HEK293 (cell line): Measurements from ENCODE around the gene DFFA.

ENCODE experiments used
- CTCF ChIA-PET: fragments of 350-600 bp; formaldehyde crosslinking; extraction: SDS; loops from one replicate; lab custom pipeline; 2021; ENCODE audit warnings: antibody characterized with exemption; lab: Yijun Ruan, JAX
- POLR2A ChIA-PET: fragments of 300-600 bp; formaldehyde crosslinking; extraction: SDS; loops from one replicate; lab custom pipeline; 2020; ENCODE audit warnings: antibody characterized with exemption, inconsistent platforms; lab: Yijun Ruan, JAX
- H3K27ac ChIP-seq: fragments of 200-500 bp; sonication (Bioruptor generic); 2 replicates; pipeline ENCODE4 v1.5.1; 2014; ENCODE audit warnings: low read depth, low read length, control low read depth, inconsistent platforms; ENCODE audit errors: extremely low read depth
- H3K36me3 ChIP-seq, 2 experiments: fragments of 200-500 bp in 1 of 2; sonication (Bioruptor generic) in 1 of 2; 1 replicate in 1 of 2; 2 replicates in 1 of 2; pipeline ENCODE4 v1.5.1; 2014 to 2017; ENCODE audit warnings: inconsistent platforms in 2 of 2, low read length in 2 of 2; ENCODE audit not compliant: control insufficient read depth in 2 of 2, insufficient read depth in 1 of 2
- H3K4me1 ChIP-seq: fragments of 200-500 bp; sonication (Bioruptor generic); 2 replicates; pipeline ENCODE4 v1.5.1; 2014; ENCODE audit warnings: mild to moderate bottlenecking, low read length, inconsistent platforms; ENCODE audit not compliant: control insufficient read depth, insufficient read depth
- H3K4me3 ChIP-seq: 2 replicates; pipeline ENCODE4 v1.5.1; 2011; ENCODE audit warnings: low read depth, mild to moderate bottlenecking, control low read depth, low read length, moderate library complexity
- H3K9me3 ChIP-seq: fragments of 200-500 bp; sonication (Bioruptor generic); 2 replicates; pipeline ENCODE4 v1.5.1; 2014; ENCODE audit warnings: low read depth, low read length, inconsistent platforms; ENCODE audit not compliant: control insufficient read depth, insufficient read depth
- BCL11A ChIP-seq: fragments of 450-650 bp; formaldehyde crosslinking; IDR thresholded peaks from 2 replicates; pipeline ENCODE4 v1.5.1; 2016; ENCODE audit warnings: low read depth, missing biosample characterization, missing genetic modification characterization
- EGR2 ChIP-seq: fragments of 450-650 bp; formaldehyde crosslinking; IDR thresholded peaks from 2 replicates; pipeline ENCODE4 v1.5.1; 2016; ENCODE audit warnings: low read depth, missing biosample characterization, missing genetic modification characterization
- ELK4 ChIP-seq: IDR thresholded peaks from 2 replicates; pipeline ENCODE4 v1.6.1; 2011; ENCODE audit warnings: mild to moderate bottlenecking, low read depth, low read length, borderline replicate concordance
- GLI4 ChIP-seq: fragments of 450-650 bp; formaldehyde crosslinking; IDR thresholded peaks from 2 replicates; pipeline ENCODE4 v1.5.1; 2016; ENCODE audit warnings: missing biosample characterization, missing genetic modification characterization
- GLIS2 ChIP-seq: fragments of 450-650 bp; formaldehyde crosslinking; IDR thresholded peaks from 2 replicates; pipeline ENCODE4 v1.5.1; 2016; ENCODE audit warnings: missing biosample characterization, missing genetic modification characterization
- HIC1 ChIP-seq: fragments of 450-650 bp; formaldehyde crosslinking; IDR thresholded peaks from 2 replicates; pipeline ENCODE4 v1.5.1; 2016; ENCODE audit warnings: missing biosample characterization, missing genetic modification characterization
- IKZF3 ChIP-seq: fragments of 450-650 bp; IDR thresholded peaks from 2 replicates; pipeline ENCODE4 v1.5.0; 2018; ENCODE audit warnings: missing biosample characterization, mild to moderate bottlenecking, missing genetic modification characterization, moderate library complexity
- MYNN ChIP-seq: fragments of 450-650 bp; formaldehyde crosslinking; IDR thresholded peaks from 2 replicates; pipeline ENCODE4 v1.5.1; 2016; ENCODE audit warnings: missing biosample characterization, missing genetic modification characterization, borderline replicate concordance
- OSR2 ChIP-seq: fragments of 450-650 bp; formaldehyde crosslinking; IDR thresholded peaks from 2 replicates; pipeline ENCODE4 v1.5.1; 2016; ENCODE audit warnings: missing biosample characterization, missing genetic modification characterization
- PRDM1 ChIP-seq: fragments of 450-650 bp; formaldehyde crosslinking; IDR thresholded peaks from 2 replicates; pipeline ENCODE4; 2016; ENCODE audit warnings: missing biosample characterization, missing genetic modification characterization
- SCRT2 ChIP-seq: fragments of 450-650 bp; formaldehyde crosslinking; IDR thresholded peaks from 2 replicates; pipeline ENCODE4 v1.5.1; 2016; ENCODE audit warnings: missing biosample characterization, missing genetic modification characterization
- ZBTB17 ChIP-seq: fragments of 450-650 bp; formaldehyde crosslinking; IDR thresholded peaks from 2 replicates; pipeline ENCODE4 v1.5.1; 2016; ENCODE audit warnings: missing biosample characterization, missing genetic modification characterization
- ZNF138 ChIP-seq: fragments of 450-650 bp; formaldehyde crosslinking; IDR thresholded peaks from 2 replicates; pipeline ENCODE4 v1.5.1; 2016; ENCODE audit warnings: missing biosample characterization, missing genetic modification characterization, borderline replicate concordance
- ZNF2 ChIP-seq: fragments of 450-650 bp; formaldehyde crosslinking; IDR thresholded peaks from 2 replicates; pipeline ENCODE4 v1.5.1; 2016; ENCODE audit warnings: missing biosample characterization, missing genetic modification characterization
- ZNF248 ChIP-seq: fragments of 450-650 bp; formaldehyde crosslinking; IDR thresholded peaks from 2 replicates; pipeline ENCODE4 v1.5.1; 2017; ENCODE audit warnings: missing biosample characterization, missing genetic modification characterization
- ZNF292 ChIP-seq: fragments of 450-650 bp; formaldehyde crosslinking; IDR thresholded peaks from 2 replicates; pipeline ENCODE4 v1.5.1; 2016; ENCODE audit warnings: low read depth, missing biosample characterization, missing genetic modification characterization, borderline replicate concordance
- ZNF335 ChIP-seq: fragments of 450-650 bp; formaldehyde crosslinking; conservative IDR thresholded peaks from 2 replicates; pipeline ENCODE4 v1.5.1; 2016; ENCODE audit warnings: missing biosample characterization, missing genetic modification characterization
- ZNF426 ChIP-seq: fragments of 450-650 bp; formaldehyde crosslinking; IDR thresholded peaks from 2 replicates; pipeline ENCODE4 v1.5.1; 2017; ENCODE audit warnings: missing biosample characterization, missing genetic modification characterization, mild to moderate bottlenecking, inconsistent platforms, moderate library complexity
- ZNF48 ChIP-seq: fragments of 450-650 bp; formaldehyde crosslinking; IDR thresholded peaks from 2 replicates; pipeline ENCODE4 v1.5.1; 2016; ENCODE audit warnings: missing biosample characterization, missing genetic modification characterization
- ZNF544 ChIP-seq: fragments of 450-650 bp; formaldehyde crosslinking; IDR thresholded peaks from 2 replicates; pipeline ENCODE4 v1.5.0; 2017; ENCODE audit warnings: missing biosample characterization, missing genetic modification characterization
- ZNF549 ChIP-seq: fragments of 450-650 bp; IDR thresholded peaks from 2 replicates; pipeline ENCODE4 v1.5.1; 2018; ENCODE audit warnings: missing biosample characterization, missing genetic modification characterization, mild to moderate bottlenecking, inconsistent platforms, moderate library complexity
- ZNF580 ChIP-seq: fragments of 450-650 bp; formaldehyde crosslinking; IDR thresholded peaks from 2 replicates; pipeline ENCODE4 v1.5.1; 2016; ENCODE audit warnings: missing biosample characterization, missing genetic modification characterization
- ZNF596 ChIP-seq: fragments of 450-650 bp; IDR thresholded peaks from 2 replicates; pipeline ENCODE4 v1.5.0; 2018; ENCODE audit warnings: missing biosample characterization, mild to moderate bottlenecking, missing genetic modification characterization, moderate library complexity
- ZNF623 ChIP-seq: fragments of 450-650 bp; formaldehyde crosslinking; IDR thresholded peaks from 2 replicates; pipeline ENCODE4 v1.5.1; 2016; ENCODE audit warnings: missing biosample characterization, missing genetic modification characterization
- ZNF654 ChIP-seq: fragments of 450-650 bp; formaldehyde crosslinking; IDR thresholded peaks from 2 replicates; pipeline ENCODE4 v1.5.1; 2016; ENCODE audit warnings: low read depth, missing biosample characterization, missing genetic modification characterization
- ZNF768 ChIP-seq: fragments of 450-650 bp; formaldehyde crosslinking; IDR thresholded peaks from 2 replicates; pipeline ENCODE4 v1.5.1; 2018; ENCODE audit warnings: missing biosample characterization, mild to moderate bottlenecking, missing genetic modification characterization
- ZNF777 ChIP-seq: fragments of 450-650 bp; formaldehyde crosslinking; IDR thresholded peaks from 2 replicates; pipeline ENCODE4 v1.5.1; 2017; ENCODE audit warnings: missing biosample characterization, missing genetic modification characterization, borderline replicate concordance
- TF ChIP-seq, protein P1 (sequence below): fragments of 450-650 bp; formaldehyde crosslinking; IDR thresholded peaks from 2 replicates; pipeline ENCODE4 v1.5.1; 2016; ENCODE audit warnings: missing biosample characterization, missing genetic modification characterization
- TF ChIP-seq, protein P2 (sequence below): fragments of 450-650 bp; formaldehyde crosslinking; IDR thresholded peaks from 2 replicates; pipeline ENCODE4 v1.5.1; 2017; ENCODE audit warnings: missing biosample characterization, missing genetic modification characterization

DFFA gene

DNA sequence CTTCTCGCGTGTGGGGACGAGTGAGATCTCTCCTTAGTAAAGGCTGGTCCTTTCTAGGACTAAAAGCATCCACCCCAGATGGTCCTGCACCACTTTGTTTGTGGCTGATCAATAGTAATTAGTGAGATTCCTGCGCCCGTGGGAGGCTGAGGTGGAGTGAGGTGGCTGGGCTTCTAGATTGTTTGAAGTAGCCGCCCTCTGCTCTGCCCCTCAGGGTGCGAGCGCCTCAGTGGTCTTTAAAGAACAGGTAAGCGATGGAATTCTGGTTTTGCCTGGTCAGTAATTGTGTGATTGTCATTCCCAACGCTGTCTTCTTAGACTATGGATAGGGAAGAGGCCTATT is 23.1 kb upstream of the DFFA start:
- no peak for TF ChIP-seq EGR2 (tag by site-specific recombination)
- no peak for TF ChIP-seq ZNF248
- TF ChIP-seq ZNF623 (tag by site-specific recombination) = no peak
- TF ChIP-seq SCRT2 (tag by site-specific recombination) = no peak
- TF ChIP-seq ELK4 = no peak
- no peak for TF ChIP-seq ZNF549 (tag by site-specific recombination)
- no peak for TF ChIP-seq BCL11A (tag by site-specific recombination)
- no peak for TF ChIP-seq GLIS2 (tag by site-specific recombination)
- TF ChIP-seq ZNF596 (tag by site-specific recombination) = no peak
- no peak for TF ChIP-seq ZNF48 (tag by site-specific recombination)
- no peak for TF ChIP-seq PRDM1 (tag by site-specific recombination)
- TF ChIP-seq ZNF426 (tag by site-specific recombination) = no peak
- TF ChIP-seq, all 188 proteins: peak for 0
- POLR2A ChIA-PET = interaction anchor here (0.6 to 0.9 kb wide), 3 partner anchors 41 to 1443 kb away, joined by 3 read pairs; partner anchors contain the start of gene CENPS
- H3K4me1 ChIP-seq = no peaks in the 10 kb centered on the region
- CTCF ChIA-PET = interaction anchor here (0.6 to 9.8 kb wide), 15 partner anchors 8 to 449 kb away, joined by 3 to 148 read pairs (median 5); partner anchors contain the start of gene CENPS
- no peaks in the 10 kb centered on the region for H3K9me3 ChIP-seq
- no peak overlapping the region for H3K27ac ChIP-seq
- no peak overlapping the region for H3K4me3 ChIP-seq
- peaks cover 0 to 25% of the 10 kb centered on the region in 2 experiments; a peak in 1 of 3 replicates for H3K36me3 ChIP-seq

- H3K9me3 ChIP-seq = no peaks in the 10 kb centered on the region
- ChIA-PET CTCF (interaction anchor here (0.6 to 9.8 kb wide), 33 partner anchors 9 to 696 kb away, joined by 3 to 148 read pairs (median 4); partner anchors contain the start of genes CENPS and CORT), POLR2A (interaction anchor here (0.6 to 1.0 kb wide), 3 partner anchors 40 to 96 kb away, joined by 3 read pairs; partner anchors contain the start of genes CENPS and PGD)
- peaks cover 0 to 25% of the 10 kb centered on the region in 2 experiments; a peak in 1 of 3 replicates for H3K36me3 ChIP-seq
- no peaks in the 10 kb centered on the region; the same call in 1 of the 2 replicates for H3K4me1 ChIP-seq
- no peak overlapping the region for H3K4me3 ChIP-seq
- H3K27ac ChIP-seq = no peak overlapping the region
- TF ChIP-seq ZNF777 (tag by site-specific recombination) (no peak), GLI4 (no peak), ZNF544 (tag by site-specific recombination) (no peak), ZNF292 (tag by site-specific recombination) (no peak), HIC1 (tag by site-specific recombination) (no peak), OSR2 (tag by site-specific recombination) (no peak), ZNF580 (tag by site-specific recombination) (no peak), ZNF138 (tag by site-specific recombination) (no peak), ZNF654 (tag by site-specific recombination) (peak; percentile 72), ZNF335 (tag by site-specific recombination) (no peak; the same call in 1 of the 2 replicates), PRDM1 (tag by site-specific recombination) (peak; percentile 48; the same call in 1 of the 2 replicates), ZBTB17 (peak; percentile 35; the same call in 1 of the 2 replicates), ZNF2 (tag by site-specific recombination) (peak; percentile 36; the same call in 1 of the 2 replicates), MYNN (no peak), ZNF768 (tag by site-specific recombination) (no peak), IKZF3 (tag by site-specific recombination) (no peak)
- TF ChIP-seq, protein P1, sequence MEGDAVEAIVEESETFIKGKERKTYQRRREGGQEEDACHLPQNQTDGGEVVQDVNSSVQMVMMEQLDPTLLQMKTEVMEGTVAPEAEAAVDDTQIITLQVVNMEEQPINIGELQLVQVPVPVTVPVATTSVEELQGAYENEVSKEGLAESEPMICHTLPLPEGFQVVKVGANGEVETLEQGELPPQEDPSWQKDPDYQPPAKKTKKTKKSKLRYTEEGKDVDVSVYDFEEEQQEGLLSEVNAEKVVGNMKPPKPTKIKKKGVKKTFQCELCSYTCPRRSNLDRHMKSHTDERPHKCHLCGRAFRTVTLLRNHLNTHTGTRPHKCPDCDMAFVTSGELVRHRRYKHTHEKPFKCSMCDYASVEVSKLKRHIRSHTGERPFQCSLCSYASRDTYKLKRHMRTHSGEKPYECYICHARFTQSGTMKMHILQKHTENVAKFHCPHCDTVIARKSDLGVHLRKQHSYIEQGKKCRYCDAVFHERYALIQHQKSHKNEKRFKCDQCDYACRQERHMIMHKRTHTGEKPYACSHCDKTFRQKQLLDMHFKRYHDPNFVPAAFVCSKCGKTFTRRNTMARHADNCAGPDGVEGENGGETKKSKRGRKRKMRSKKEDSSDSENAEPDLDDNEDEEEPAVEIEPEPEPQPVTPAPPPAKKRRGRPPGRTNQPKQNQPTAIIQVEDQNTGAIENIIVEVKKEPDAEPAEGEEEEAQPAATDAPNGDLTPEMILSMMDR (tag by site-specific recombination) = peak; percentile 83
- TF ChIP-seq, protein P2, sequence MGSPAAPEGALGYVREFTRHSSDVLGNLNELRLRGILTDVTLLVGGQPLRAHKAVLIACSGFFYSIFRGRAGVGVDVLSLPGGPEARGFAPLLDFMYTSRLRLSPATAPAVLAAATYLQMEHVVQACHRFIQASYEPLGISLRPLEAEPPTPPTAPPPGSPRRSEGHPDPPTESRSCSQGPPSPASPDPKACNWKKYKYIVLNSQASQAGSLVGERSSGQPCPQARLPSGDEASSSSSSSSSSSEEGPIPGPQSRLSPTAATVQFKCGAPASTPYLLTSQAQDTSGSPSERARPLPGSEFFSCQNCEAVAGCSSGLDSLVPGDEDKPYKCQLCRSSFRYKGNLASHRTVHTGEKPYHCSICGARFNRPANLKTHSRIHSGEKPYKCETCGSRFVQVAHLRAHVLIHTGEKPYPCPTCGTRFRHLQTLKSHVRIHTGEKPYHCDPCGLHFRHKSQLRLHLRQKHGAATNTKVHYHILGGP (tag by site-specific recombination) = peak; percentile 34; the same call in 1 of the 2 replicates
These were observed 22.6 kb upstream of the DFFA start for GRCh38 chr1:10494754-10495474.
